OCI-LY3 (cell line): ENCODE measurements around the gene ASTN2.

Source experiments
- H2AFZ ChIP-seq: fragments of 200-600, 300-600 bp; shearing (Covaris generic); 2 replicates; pipeline ENCODE4 v1.6.0; 2014; ENCODE audit warnings: antibody characterized with exemption, low read depth, low read length
- H3K27ac ChIP-seq: fragments of 200-600, 300-600 bp; sonication (generic); 2 replicates; pipeline ENCODE4 v1.5.1; 2014; ENCODE audit warnings: mild to moderate bottlenecking, low read length, moderate library complexity, mixed read lengths
- H3K27me3 ChIP-seq: fragments of 200-600, 300-600 bp; sonication (generic); 2 replicates; pipeline ENCODE4 v1.6.1; 2014; ENCODE audit warnings: low read depth, low read length, mixed read lengths
- H3K36me3 ChIP-seq: fragments of 200-600, 300-600 bp; sonication (generic); replicated peaks from 2 replicates; pipeline ENCODE3; 2014; ENCODE audit warnings: low read depth, low read length, mixed read lengths
- H3K4me1 ChIP-seq: fragments of 300-600, 200-600 bp; sonication (generic); 2 replicates; pipeline ENCODE4 v1.6.1; 2014; ENCODE audit warnings: low read length, mixed read lengths
- H3K4me2 ChIP-seq: fragments of 200-600, 300-600 bp; sonication (generic); 2 replicates; pipeline ENCODE4 v1.6.1; 2014; ENCODE audit warnings: low read length, mixed read lengths
- H3K4me3 ChIP-seq: fragments of 300-600, 200-600 bp; sonication (generic); 2 replicates; pipeline ENCODE4 v1.5.1; 2014; ENCODE audit warnings: antibody characterized with exemption, mild to moderate bottlenecking, low read length, moderate library complexity
- H3K79me2 ChIP-seq: fragments of 300-600, 200-600 bp; shearing (Covaris generic); 2 replicates; pipeline ENCODE4 v1.6.1; 2014; ENCODE audit warnings: mild to moderate bottlenecking, low read length, mixed read lengths
- H3K9ac ChIP-seq: fragments of 300-600, 200-600 bp; shearing (Covaris generic); 2 replicates; pipeline ENCODE4 v1.6.0; 2014; ENCODE audit warnings: mild to moderate bottlenecking, low read length, moderate library complexity
- H3K9me3 ChIP-seq: fragments of 200-600, 300-600 bp; shearing (Covaris generic); 2 replicates; pipeline ENCODE4 v1.6.1; 2014; ENCODE audit warnings: low read length, mixed read lengths; ENCODE audit not compliant: insufficient read depth
- H4K20me1 ChIP-seq: fragments of 200-600, 300-600 bp; sonication (generic); 2 replicates; pipeline ENCODE4 v1.6.1; 2016; ENCODE audit warnings: low read length, mixed read lengths; ENCODE audit not compliant: insufficient read depth
- EZH2phosphoT487 ChIP-seq: fragments of 200-600 bp; shearing (Covaris generic); IDR thresholded peaks from 2 replicates; pipeline ENCODE4 v1.6.1; 2018; ENCODE audit warnings: antibody characterized with exemption, mixed run types, low read depth
- TF ChIP-seq, protein P1 (sequence below): fragments of 200-600, 300-600 bp; sonication (generic); IDR thresholded peaks from 2 replicates; pipeline ENCODE4 v1.5.1; 2014; ENCODE audit warnings: antibody characterized with exemption, low read length, low read depth

The ASTN2 gene

DNA sequence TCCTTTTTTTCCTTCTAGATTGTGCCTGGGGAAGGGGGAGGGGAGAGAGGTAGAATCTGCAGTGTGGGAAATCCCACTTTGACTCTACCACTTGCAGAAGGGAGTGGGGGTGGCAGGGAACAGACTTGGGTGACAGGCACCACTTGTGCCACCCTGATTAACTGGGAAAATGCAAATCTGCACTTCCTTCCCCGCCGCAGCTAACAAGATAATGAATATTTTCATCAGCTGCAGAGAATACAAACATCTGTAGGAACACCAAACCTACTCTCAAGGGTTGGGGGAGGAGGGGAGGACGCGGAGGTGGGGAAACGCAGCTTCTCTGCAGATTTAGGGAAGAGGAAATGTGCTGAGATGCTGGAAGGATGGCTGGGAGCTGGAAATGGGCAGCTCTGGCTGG is 654.2 kb downstream of the ASTN2 start:
- Histone ChIP-seq H4K20me1 (no peaks in the 10 kb centered on the region), H3K79me2 (no peaks in the 10 kb centered on the region), H2AFZ (no peak overlapping the region), H3K4me2 (no peak overlapping the region), H3K4me1 (peaks cover 4% of the 10 kb centered on the region; the same call in 1 of the 2 replicates), H3K27ac (no peak overlapping the region), H3K36me3 (no peaks in the 10 kb centered on the region), H3K9ac (no peak overlapping the region), H3K9me3 (no peaks in the 10 kb centered on the region), H3K4me3 (no peak overlapping the region), H3K27me3 (0 out of 2 replicates have a peak, but pooled peaks cover 4% of the 10 kb centered on the region)
- TF ChIP-seq, protein P1, sequence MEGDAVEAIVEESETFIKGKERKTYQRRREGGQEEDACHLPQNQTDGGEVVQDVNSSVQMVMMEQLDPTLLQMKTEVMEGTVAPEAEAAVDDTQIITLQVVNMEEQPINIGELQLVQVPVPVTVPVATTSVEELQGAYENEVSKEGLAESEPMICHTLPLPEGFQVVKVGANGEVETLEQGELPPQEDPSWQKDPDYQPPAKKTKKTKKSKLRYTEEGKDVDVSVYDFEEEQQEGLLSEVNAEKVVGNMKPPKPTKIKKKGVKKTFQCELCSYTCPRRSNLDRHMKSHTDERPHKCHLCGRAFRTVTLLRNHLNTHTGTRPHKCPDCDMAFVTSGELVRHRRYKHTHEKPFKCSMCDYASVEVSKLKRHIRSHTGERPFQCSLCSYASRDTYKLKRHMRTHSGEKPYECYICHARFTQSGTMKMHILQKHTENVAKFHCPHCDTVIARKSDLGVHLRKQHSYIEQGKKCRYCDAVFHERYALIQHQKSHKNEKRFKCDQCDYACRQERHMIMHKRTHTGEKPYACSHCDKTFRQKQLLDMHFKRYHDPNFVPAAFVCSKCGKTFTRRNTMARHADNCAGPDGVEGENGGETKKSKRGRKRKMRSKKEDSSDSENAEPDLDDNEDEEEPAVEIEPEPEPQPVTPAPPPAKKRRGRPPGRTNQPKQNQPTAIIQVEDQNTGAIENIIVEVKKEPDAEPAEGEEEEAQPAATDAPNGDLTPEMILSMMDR: no peak
- TF ChIP-seq EZH2phosphoT487: no peak

DNA sequence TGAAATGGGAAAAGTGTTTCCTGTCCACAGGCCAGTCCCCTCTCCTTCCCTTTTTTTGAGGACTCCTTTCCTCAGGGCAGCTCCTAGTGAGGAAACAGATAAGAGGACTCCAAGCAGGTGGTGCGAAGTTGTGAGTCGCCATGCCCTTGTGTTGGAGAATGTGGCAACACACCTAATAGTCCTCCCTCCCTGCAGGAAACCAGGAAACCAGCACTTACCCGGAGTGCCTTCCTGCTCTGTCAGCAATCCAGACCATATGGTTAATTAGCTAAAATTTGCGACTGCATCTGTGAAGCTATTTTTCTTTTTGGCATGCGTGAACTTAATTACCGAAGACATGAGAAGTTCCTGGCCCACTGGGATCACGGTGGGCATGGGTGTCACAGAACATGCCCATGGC is 657.8 kb downstream of the ASTN2 start:
- H3K4me3 ChIP-seq: no peak overlapping the region
- H3K9me3 ChIP-seq: no peaks in the 10 kb centered on the region
- no peak for TF ChIP-seq EZH2phosphoT487
- TF ChIP-seq, protein P1: no peak
- peaks cover 3% of the 10 kb centered on the region; the same call in 1 of the 2 replicates for H3K27me3 ChIP-seq
- H3K36me3 ChIP-seq: no peaks in the 10 kb centered on the region
- H3K9ac ChIP-seq: no peak overlapping the region
- H3K79me2 ChIP-seq: no peaks in the 10 kb centered on the region
- H2AFZ ChIP-seq: no peak overlapping the region
- H3K4me1 ChIP-seq: peaks cover 4% of the 10 kb centered on the region; the same call in 1 of the 2 replicates
- H3K27ac ChIP-seq: no peak overlapping the region
- H3K4me2 ChIP-seq: no peak overlapping the region
- H4K20me1 ChIP-seq: no peaks in the 10 kb centered on the region

DNA sequence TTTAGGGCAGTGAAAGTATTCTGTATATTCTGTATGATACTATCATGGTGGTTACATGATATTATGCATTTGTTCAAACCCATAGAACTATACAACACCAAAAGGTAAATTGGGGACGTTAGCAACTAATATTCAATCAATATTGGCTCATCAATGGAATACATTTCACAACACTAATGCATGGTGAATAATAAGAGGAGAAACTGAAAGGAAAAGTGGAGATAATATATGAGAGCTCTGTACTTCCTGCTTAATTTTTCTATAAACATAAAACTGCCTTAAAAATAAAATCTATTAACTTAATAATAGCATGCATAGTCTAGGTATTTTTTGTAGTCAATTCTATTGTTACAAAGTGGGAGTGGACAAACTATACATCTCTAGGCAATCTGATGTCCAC is 661.5 kb downstream of the ASTN2 start:
- TF ChIP-seq, protein P1: no peak
- no peak for TF ChIP-seq EZH2phosphoT487
- H4K20me1 ChIP-seq: no peaks in the 10 kb centered on the region
- H3K4me3 ChIP-seq: no peak overlapping the region
- no peaks in the 10 kb centered on the region for H3K9me3 ChIP-seq
- no peaks in the 10 kb centered on the region for H3K79me2 ChIP-seq
- no peak overlapping the region for H3K27ac ChIP-seq
- no peaks in the 10 kb centered on the region for H3K36me3 ChIP-seq
- no peak overlapping the region for H3K9ac ChIP-seq
- H2AFZ ChIP-seq: no peak overlapping the region
- H3K4me1 ChIP-seq: no peaks in the 10 kb centered on the region
- H3K4me2 ChIP-seq: no peak overlapping the region
- H3K27me3 ChIP-seq: peaks cover 3% of the 10 kb centered on the region; the same call in 1 of the 2 replicates

DNA sequence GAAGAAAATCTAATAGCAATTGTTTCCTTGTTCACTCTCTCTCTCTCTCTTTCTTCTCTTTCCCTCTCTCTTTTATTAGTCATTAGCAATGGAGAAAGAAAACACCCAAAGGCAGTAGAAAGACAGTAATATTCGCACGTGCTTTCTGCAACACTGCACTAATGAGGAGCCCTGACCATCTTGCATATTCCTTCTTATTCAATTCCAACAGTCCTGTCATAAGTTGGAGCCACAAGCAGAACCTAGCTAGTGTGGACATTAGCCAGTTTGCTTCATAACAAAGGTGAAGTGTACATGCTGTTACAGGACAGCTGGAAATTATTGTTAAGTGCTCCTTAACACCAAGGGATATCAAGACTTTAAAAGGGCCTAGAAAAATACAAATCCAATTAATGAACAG is 664.3 kb downstream of the ASTN2 start:
- Histone ChIP-seq H3K36me3 (no peaks in the 10 kb centered on the region), H3K9me3 (no peaks in the 10 kb centered on the region), H2AFZ (no peak overlapping the region), H3K79me2 (no peaks in the 10 kb centered on the region), H4K20me1 (no peaks in the 10 kb centered on the region), H3K4me3 (no peak overlapping the region), H3K4me2 (no peak overlapping the region), H3K4me1 (no peaks in the 10 kb centered on the region), H3K27me3 (peaks cover 5% of the 10 kb centered on the region; the same call in 1 of the 2 replicates), H3K27ac (no peak overlapping the region), H3K9ac (no peak overlapping the region)
- TF ChIP-seq, protein P1: no peak
- TF ChIP-seq EZH2phosphoT487: no peak
